C4-2B (cell line): ENCODE results near the gene MALRD1.

Experiments used
- CTCF ChIP-seq: fragments of 450-650 bp; conservative IDR thresholded peaks from 2 replicates; pipeline ENCODE4 v1.5.1; 2017; ENCODE audit warnings: mild to moderate bottlenecking
- ZFX ChIP-seq: fragments of 450-650 bp; IDR thresholded peaks from 2 replicates; pipeline ENCODE4 v1.6.1; 2017

- TF ChIP-seq CTCF (no peak), ZFX (no peak)
These were observed 734.0 kb downstream of the MALRD1 start for GRCh38 chr10:19782430-19783089.
